ENCODE measurements around the gene PCBP3. TPM values are rescaled to one million over a fixed set of nuclear protein-coding genes. Genes with fewer than 3 reads are reported as not detected.

PCBP3 gene
- polyA plus RNA-seq, 1 donor from 2014 or later = 1.7 TPM

DNA sequence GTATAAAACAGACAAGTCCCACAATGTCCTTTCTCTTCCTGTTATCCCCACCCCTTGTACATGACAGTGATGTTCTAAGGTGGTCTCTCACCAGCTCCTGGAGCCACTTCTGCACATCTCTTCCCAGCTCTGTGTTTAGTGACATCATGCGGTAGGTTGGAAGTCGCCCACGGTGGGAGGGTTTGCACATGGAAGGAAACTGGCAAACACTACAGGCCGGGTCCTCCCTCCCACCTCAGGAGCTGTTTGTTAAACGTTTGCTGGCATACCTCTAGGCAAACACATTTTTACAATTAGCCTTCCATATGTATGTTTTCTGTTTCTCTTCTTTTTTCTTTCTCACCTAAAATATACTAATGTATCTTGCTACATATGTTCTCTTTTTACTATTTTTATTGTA is 107.4 kb downstream of the PCBP3 start:
- Histone ChIP-seq H3K4me2 (ENCODE audit: low read length) (no peak overlapping the region), H3K9ac (ENCODE audit: low read length) (no peak overlapping the region), H2AFZ (ENCODE audit: low read depth, low read length) (no peak overlapping the region), H3K4me3 (ENCODE audit: low read length) (no peak overlapping the region), H3K27ac (ENCODE audit: low read length) (no peak overlapping the region), H3K9me2 (ENCODE audit: insufficient read depth, low read length) (no peaks in the 10 kb centered on the region), H3K27me3 (ENCODE audit: insufficient read depth, low read depth, low read length) (no peaks in the 10 kb centered on the region), H4K20me1 (ENCODE audit: insufficient read depth) (no peaks in the 10 kb centered on the region), H3K79me2 (replicated peaks; ENCODE audit: insufficient read depth, low read length) (no peaks in the 10 kb centered on the region), H3K9me3 (ENCODE audit: low read length) (peaks cover 6% of the 10 kb centered on the region), H3F3A (ENCODE audit: insufficient read depth, low read length, poor library complexity, severe bottlenecking) (no peaks in the 10 kb centered on the region), H3K36me3 (ENCODE audit: insufficient read depth, low read length) (no peaks in the 10 kb centered on the region)
- TF ChIP-seq MXI1 (conservative IDR thresholded peaks at IDR 0.05; ENCODE audit: poor library complexity, severe bottlenecking) (no peak), RAD21 (conservative IDR thresholded peaks at IDR 0.05) (no peak)

DNA sequence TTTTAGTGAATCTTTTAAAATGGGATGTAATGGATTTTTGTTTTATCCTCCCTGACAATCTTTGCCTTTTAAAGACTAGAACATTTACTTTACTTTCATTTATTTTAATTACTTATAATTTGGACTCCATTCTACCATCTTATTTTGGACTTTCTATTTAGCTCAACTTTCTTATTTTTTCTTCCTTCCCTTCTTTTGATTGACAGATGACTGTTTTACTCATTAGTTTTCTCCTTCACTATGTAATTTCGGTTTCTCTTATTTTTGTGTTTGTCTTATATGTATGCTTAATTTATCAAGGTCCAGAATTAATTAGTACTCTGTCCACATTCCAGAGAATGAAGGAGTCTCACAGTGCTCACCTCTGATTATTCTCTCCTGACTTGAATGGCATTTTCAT is 109.9 kb downstream of the PCBP3 start:
- no peak overlapping the region for H3K4me2 ChIP-seq (ENCODE audit: low read length)
- no peaks in the 10 kb centered on the region for H3K9me2 ChIP-seq (ENCODE audit: insufficient read depth, low read length)
- H2AFZ ChIP-seq (ENCODE audit: low read depth, low read length) = no peak overlapping the region
- no peaks in the 10 kb centered on the region for H3K79me2 ChIP-seq (replicated peaks; ENCODE audit: insufficient read depth, low read length)
- H3K27me3 ChIP-seq (ENCODE audit: insufficient read depth, low read depth, low read length) = no peaks in the 10 kb centered on the region
- H3K27ac ChIP-seq (ENCODE audit: low read length) = no peak overlapping the region
- H3K4me3 ChIP-seq (ENCODE audit: low read length) = no peak overlapping the region
- H4K20me1 ChIP-seq (ENCODE audit: insufficient read depth) = no peaks in the 10 kb centered on the region
- no peaks in the 10 kb centered on the region for H3K36me3 ChIP-seq (ENCODE audit: insufficient read depth, low read length)
- no peak overlapping the region for H3K9ac ChIP-seq (ENCODE audit: low read length)
- H3F3A ChIP-seq (ENCODE audit: insufficient read depth, low read length, poor library complexity, severe bottlenecking) = no peaks in the 10 kb centered on the region
- H3K9me3 ChIP-seq (ENCODE audit: low read length) = peaks cover 8% of the 10 kb centered on the region
- TF ChIP-seq MXI1 (conservative IDR thresholded peaks at IDR 0.05; ENCODE audit: poor library complexity, severe bottlenecking) (no peak), EP300 (conservative IDR thresholded peaks at IDR 0.05; ENCODE audit: poor library complexity, severe bottlenecking) (no peak), POLR2AphosphoS5 (IDR thresholded peaks at IDR 0.05) (no peak), EZH2 (IDR thresholded peaks at IDR 0.05; ENCODE audit: borderline replicate concordance, insufficient read depth, low read length, poor library complexity, severe bottlenecking) (no peak), SMC3 (conservative IDR thresholded peaks at IDR 0.05; ENCODE audit: poor library complexity) (no peak), RAD21 (conservative IDR thresholded peaks at IDR 0.05) (no peak)
- TF ChIP-seq, protein P1, sequence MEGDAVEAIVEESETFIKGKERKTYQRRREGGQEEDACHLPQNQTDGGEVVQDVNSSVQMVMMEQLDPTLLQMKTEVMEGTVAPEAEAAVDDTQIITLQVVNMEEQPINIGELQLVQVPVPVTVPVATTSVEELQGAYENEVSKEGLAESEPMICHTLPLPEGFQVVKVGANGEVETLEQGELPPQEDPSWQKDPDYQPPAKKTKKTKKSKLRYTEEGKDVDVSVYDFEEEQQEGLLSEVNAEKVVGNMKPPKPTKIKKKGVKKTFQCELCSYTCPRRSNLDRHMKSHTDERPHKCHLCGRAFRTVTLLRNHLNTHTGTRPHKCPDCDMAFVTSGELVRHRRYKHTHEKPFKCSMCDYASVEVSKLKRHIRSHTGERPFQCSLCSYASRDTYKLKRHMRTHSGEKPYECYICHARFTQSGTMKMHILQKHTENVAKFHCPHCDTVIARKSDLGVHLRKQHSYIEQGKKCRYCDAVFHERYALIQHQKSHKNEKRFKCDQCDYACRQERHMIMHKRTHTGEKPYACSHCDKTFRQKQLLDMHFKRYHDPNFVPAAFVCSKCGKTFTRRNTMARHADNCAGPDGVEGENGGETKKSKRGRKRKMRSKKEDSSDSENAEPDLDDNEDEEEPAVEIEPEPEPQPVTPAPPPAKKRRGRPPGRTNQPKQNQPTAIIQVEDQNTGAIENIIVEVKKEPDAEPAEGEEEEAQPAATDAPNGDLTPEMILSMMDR (IDR thresholded peaks at IDR 0.05; ENCODE audit: poor library complexity, severe bottlenecking) = no peak

DNA sequence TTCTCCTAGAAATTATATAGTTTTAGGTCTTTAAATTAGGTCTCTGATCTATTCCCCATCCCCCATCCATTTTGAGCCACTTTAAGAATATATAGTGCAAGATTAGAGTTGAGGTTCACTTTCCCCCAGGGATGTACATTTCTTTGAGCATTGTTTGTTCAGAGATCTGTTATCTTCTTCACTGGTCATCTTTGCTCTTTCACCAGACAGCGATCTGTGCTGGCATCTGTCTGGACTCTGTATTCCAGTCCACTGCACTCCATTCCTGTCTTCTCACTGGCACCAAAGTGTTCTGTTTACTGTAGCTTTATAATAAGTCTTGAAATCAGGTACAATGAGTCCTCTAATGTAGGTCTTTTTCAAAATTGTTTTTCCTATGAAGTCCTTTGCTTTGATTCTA is 112.5 kb downstream of the PCBP3 start:
- Histone ChIP-seq H3K4me2 (ENCODE audit: low read length) (no peak overlapping the region), H3K9me2 (ENCODE audit: insufficient read depth, low read length) (no peaks in the 10 kb centered on the region), H3K36me3 (ENCODE audit: insufficient read depth, low read length) (no peaks in the 10 kb centered on the region), H3K27ac (ENCODE audit: low read length) (no peak overlapping the region), H3K9ac (ENCODE audit: low read length) (no peak overlapping the region), H3K27me3 (ENCODE audit: insufficient read depth, low read depth, low read length) (no peaks in the 10 kb centered on the region), H3K79me2 (replicated peaks; ENCODE audit: insufficient read depth, low read length) (no peaks in the 10 kb centered on the region), H4K20me1 (ENCODE audit: insufficient read depth) (no peaks in the 10 kb centered on the region), H3K4me3 (ENCODE audit: low read length) (no peak overlapping the region), H2AFZ (ENCODE audit: low read depth, low read length) (no peak overlapping the region), H3F3A (ENCODE audit: insufficient read depth, low read length, poor library complexity, severe bottlenecking) (no peaks in the 10 kb centered on the region), H3K9me3 (ENCODE audit: low read length) (peaks cover 8% of the 10 kb centered on the region)
- no peak for TF ChIP-seq RAD21 (conservative IDR thresholded peaks at IDR 0.05)
- TF ChIP-seq SMC3 (conservative IDR thresholded peaks at IDR 0.05; ENCODE audit: poor library complexity) = no peak
- TF ChIP-seq, protein P2, sequence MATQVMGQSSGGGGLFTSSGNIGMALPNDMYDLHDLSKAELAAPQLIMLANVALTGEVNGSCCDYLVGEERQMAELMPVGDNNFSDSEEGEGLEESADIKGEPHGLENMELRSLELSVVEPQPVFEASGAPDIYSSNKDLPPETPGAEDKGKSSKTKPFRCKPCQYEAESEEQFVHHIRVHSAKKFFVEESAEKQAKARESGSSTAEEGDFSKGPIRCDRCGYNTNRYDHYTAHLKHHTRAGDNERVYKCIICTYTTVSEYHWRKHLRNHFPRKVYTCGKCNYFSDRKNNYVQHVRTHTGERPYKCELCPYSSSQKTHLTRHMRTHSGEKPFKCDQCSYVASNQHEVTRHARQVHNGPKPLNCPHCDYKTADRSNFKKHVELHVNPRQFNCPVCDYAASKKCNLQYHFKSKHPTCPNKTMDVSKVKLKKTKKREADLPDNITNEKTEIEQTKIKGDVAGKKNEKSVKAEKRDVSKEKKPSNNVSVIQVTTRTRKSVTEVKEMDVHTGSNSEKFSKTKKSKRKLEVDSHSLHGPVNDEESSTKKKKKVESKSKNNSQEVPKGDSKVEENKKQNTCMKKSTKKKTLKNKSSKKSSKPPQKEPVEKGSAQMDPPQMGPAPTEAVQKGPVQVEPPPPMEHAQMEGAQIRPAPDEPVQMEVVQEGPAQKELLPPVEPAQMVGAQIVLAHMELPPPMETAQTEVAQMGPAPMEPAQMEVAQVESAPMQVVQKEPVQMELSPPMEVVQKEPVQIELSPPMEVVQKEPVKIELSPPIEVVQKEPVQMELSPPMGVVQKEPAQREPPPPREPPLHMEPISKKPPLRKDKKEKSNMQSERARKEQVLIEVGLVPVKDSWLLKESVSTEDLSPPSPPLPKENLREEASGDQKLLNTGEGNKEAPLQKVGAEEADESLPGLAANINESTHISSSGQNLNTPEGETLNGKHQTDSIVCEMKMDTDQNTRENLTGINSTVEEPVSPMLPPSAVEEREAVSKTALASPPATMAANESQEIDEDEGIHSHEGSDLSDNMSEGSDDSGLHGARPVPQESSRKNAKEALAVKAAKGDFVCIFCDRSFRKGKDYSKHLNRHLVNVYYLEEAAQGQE (IDR thresholded peaks at IDR 0.05; ENCODE audit: borderline replicate concordance) = no peak
- no peak for TF ChIP-seq EZH2 (IDR thresholded peaks at IDR 0.05; ENCODE audit: borderline replicate concordance, insufficient read depth, low read length, poor library complexity, severe bottlenecking)

Measured in neural cell (in vitro differentiated cells).